ENCODE data around the gene IFFO2.

The IFFO2 gene

GRCh38 chr1:18855573-18855972 lies 100.9 kb downstream of the IFFO2 start:
- no peak overlapping the region for H2AFZ ChIP-seq (ENCODE audit: low read depth, low read length)
- H3K27me3 ChIP-seq (ENCODE audit: insufficient read depth, low read length): peaks cover 9% of the 10 kb centered on the region
- no peak overlapping the region for H3K4me3 ChIP-seq (ENCODE audit: low read length)
- no peaks in the 10 kb centered on the region for H3K9me3 ChIP-seq (ENCODE audit: low read length)
- H3K36me3 ChIP-seq (ENCODE audit: insufficient read depth, low read length): no peaks in the 10 kb centered on the region
- H3K4me1 ChIP-seq (ENCODE audit: insufficient read depth, low read length): no peaks in the 10 kb centered on the region

GRCh38 chr1:18854331-18855025 lies 102.0 kb downstream of the IFFO2 start:
- Histone ChIP-seq H3K36me3 (ENCODE audit: insufficient read depth, low read length) (no peaks in the 10 kb centered on the region), H3K27me3 (ENCODE audit: insufficient read depth, low read length) (peaks cover 9% of the 10 kb centered on the region), H3K4me1 (ENCODE audit: insufficient read depth, low read length) (no peaks in the 10 kb centered on the region), H3K4me3 (ENCODE audit: low read length) (no peak overlapping the region), H3K9me3 (ENCODE audit: low read length) (no peaks in the 10 kb centered on the region), H2AFZ (ENCODE audit: low read depth, low read length) (no peak overlapping the region)
